Bronchial epithelial cell (primary cell): Measurements from ENCODE around the gene LONP2. TPM values are rescaled to one million over a fixed set of nuclear protein-coding genes. Genes with fewer than 3 reads are reported as not detected.

ENCODE experiments used
- DNase-seq: peaks from one replicate; pipeline ENCODE4 v3.0.0-alpha.2; 2010; ENCODE audit warnings: low read depth
- FAIRE-seq: peaks from 2 replicates; lab custom pipeline; 2011; peaks lifted over from hg19 to GRCh38; lab: Jason Lieb, UNC
- H3K27me3 ChIP-seq: 2 replicates; pipeline ENCODE4 v1.5.1; 2011; ENCODE audit warnings: low read length; ENCODE audit not compliant: control insufficient read depth, insufficient read depth
- H3K36me3 ChIP-seq: 2 replicates; pipeline ENCODE4 v1.5.1; 2011; ENCODE audit warnings: low read length; ENCODE audit not compliant: control insufficient read depth, insufficient read depth
- H3K4me3 ChIP-seq: 2 replicates; pipeline ENCODE4 v1.5.1; 2011; ENCODE audit warnings: mild to moderate bottlenecking, low read depth, low read length, control low read depth
- total RNA-seq: library from RNA; depleted of rRNA; stranded (reverse); fragments of >200 nt; gene quantifications from 2 replicates; pipeline ENCODE4 v1.2.1, GENCODE V29; 2014
- TF ChIP-seq, protein P1 (sequence below): IDR thresholded peaks from 2 replicates; pipeline ENCODE4 v1.5.1; 2011; ENCODE audit warnings: mild to moderate bottlenecking, moderate library complexity, low read length, control low read depth, inconsistent platforms; ENCODE audit not compliant: insufficient read depth, severe bottlenecking

The LONP2 gene
- total RNA-seq, 1 donor from 2014 or later, result 41.9 TPM

DNA sequence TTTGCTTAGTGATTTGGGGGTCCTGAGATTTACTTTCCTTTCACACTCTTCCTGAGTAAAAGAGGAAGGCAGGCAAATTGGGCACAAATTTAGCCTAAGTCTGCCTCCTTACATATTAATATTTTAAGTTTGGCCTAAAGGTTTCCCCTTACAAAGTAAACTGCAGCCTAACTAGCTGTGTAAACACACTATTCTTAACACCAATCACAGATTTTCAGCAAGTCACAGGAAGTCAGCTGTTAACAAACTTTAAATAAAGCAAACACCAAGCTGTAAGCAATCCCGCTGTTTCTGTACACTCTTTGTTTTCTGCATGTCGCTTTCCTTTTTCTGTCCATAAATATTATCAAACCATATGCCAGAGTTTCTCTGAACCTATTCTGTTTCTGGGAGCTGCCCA is 48.4 kb downstream of the LONP2 start:
- no peak overlapping the region for H3K4me3 ChIP-seq
- FAIRE-seq (no peak), DNase-seq (no peak)
- H3K36me3 ChIP-seq, result peaks cover 3% of the 10 kb centered on the region
- TF ChIP-seq, protein P1, sequence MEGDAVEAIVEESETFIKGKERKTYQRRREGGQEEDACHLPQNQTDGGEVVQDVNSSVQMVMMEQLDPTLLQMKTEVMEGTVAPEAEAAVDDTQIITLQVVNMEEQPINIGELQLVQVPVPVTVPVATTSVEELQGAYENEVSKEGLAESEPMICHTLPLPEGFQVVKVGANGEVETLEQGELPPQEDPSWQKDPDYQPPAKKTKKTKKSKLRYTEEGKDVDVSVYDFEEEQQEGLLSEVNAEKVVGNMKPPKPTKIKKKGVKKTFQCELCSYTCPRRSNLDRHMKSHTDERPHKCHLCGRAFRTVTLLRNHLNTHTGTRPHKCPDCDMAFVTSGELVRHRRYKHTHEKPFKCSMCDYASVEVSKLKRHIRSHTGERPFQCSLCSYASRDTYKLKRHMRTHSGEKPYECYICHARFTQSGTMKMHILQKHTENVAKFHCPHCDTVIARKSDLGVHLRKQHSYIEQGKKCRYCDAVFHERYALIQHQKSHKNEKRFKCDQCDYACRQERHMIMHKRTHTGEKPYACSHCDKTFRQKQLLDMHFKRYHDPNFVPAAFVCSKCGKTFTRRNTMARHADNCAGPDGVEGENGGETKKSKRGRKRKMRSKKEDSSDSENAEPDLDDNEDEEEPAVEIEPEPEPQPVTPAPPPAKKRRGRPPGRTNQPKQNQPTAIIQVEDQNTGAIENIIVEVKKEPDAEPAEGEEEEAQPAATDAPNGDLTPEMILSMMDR, result no peak
- no peaks in the 10 kb centered on the region for H3K27me3 ChIP-seq

DNA sequence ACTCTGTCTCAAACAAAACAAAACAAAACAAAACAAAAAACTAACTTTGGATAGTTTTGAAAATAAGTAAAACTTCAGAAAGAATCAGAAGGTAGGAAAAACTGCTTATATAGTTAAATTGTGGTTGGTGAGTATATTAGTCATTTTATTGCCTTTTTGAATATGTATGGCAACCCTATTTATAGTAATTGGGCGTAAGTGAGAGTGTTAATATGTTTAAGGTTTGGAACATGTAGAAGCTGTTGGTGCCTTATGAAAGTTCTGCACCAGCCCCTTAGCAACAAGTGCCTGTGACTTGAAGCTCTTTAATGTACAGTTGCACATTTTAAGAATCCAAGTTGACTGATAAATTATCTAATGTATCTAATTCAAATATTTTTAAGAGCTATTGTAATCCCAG is 50.6 kb downstream of the LONP2 start:
- DNase-seq (no peak), FAIRE-seq (no peak)
- TF ChIP-seq, protein P1, result no peak
- H3K27me3 ChIP-seq, result no peaks in the 10 kb centered on the region
- H3K36me3 ChIP-seq, result peaks cover under 1% of the 10 kb centered on the region
- no peak overlapping the region for H3K4me3 ChIP-seq

DNA sequence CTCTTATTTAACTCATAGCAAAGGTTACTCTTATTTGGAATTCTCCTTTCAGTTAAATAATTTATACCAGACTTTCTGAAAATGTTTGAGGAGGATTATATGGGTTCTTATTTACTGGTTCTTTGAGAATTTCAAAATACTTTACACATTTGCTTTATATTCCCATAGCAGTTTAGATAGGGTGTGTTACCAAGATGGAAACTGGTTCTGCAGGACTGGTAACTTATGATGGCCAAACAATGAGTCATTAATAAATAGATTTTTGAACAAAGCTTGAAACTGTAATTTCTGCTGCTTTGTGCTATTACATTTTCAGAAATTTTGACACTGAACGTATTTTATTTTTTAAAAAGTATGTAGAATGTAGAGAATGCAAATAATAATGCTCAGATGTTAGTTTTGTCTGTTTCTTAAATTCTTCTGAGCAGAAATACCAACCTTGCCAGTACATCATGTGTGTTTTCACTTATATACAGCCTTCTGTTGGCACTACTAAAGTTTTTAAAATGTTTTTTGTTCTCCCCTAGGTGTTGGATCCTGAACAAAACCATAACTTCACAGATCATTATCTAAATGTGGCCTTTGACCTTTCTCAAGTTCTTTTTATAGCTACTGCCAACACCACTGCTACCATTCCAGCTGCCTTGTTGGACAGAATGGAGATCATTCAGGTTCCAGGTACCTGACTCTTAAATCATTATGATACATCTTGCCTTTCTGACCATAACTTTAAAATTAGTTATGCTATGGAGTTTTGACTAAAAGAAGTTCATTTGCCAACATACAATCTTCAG is 51.6 kb downstream of the LONP2 start:
- H3K36me3 ChIP-seq, result peaks cover 1% of the 10 kb centered on the region
- DNase-seq, result peak; percentile 90
- TF ChIP-seq, protein P1, result no peak
- H3K27me3 ChIP-seq, result no peaks in the 10 kb centered on the region
- no peak overlapping the region for H3K4me3 ChIP-seq
- no peak for FAIRE-seq

DNA sequence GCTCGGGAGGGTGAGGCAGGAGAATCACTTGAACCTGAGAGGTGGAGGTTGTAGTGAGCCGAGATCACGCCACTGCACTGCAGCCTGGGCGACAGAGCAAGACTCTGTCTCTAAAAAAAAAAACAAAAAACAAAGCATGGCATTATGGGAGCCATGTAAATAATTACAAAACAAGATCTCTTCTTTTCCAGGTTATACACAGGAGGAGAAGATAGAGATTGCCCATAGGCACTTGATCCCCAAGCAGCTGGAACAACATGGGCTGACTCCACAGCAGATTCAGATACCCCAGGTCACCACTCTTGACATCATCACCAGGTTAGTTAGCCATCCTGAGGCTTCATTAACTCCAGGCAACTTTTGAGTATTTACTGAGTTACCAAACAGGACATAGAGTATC is 55.4 kb downstream of the LONP2 start:
- DNase-seq (no peak), FAIRE-seq (no peak)
- Histone ChIP-seq H3K27me3 (no peaks in the 10 kb centered on the region), H3K36me3 (peaks cover 9% of the 10 kb centered on the region), H3K4me3 (no peak overlapping the region)
- TF ChIP-seq, protein P1, result no peak

DNA sequence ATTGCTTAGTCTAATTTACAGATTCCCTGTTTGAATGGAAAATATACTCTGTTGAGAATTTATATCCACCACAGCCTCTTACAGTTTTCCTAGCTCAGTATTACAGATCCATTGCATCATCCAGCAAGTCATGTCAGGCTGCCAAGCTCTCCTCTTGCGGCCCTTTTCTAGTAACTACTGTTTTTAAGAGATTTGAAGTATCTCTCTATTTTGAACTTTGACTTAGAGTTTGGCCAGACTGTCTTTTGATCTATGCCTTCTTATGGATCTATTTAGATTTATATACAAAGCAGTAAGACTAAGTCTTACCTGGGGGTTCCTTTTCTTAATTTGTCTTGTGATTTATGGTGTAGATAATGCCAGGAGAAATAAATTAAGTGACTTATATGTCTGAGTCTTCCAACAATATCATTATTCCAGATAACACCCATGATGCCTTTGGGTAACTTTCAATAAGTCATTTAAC is 56.3 kb downstream of the LONP2 start:
- Histone ChIP-seq H3K4me3 (no peak overlapping the region), H3K27me3 (no peaks in the 10 kb centered on the region), H3K36me3 (peaks cover 11% of the 10 kb centered on the region)
- TF ChIP-seq, protein P1, result no peak
- DNase-seq (no peak), FAIRE-seq (no peak)
